Measurements from ENCODE around the gene MUC15.

MUC15 gene

DNA sequence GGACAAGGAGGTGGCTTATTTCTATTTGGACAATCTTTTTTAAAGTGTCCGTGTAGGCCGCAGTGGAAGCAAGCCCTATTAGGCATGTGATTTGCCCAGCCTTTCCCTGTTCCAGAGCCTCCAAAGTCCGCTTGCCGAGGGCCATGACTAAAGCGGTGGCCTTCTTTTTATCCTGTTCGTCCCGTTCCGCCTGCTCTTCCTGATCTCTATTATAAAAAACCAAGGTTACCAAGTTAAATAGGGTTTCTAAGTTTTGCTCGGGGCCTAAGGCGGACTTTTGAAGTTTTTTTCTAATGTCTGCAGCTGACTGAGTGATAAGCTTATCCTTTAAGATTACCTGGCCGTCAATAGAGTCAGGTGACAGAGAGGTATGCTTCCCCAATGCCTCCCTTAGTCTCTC lies 21.6 kb upstream of the MUC15 start:
- TF ChIP-seq POLR2A (IDR thresholded peaks at IDR 0.05; ENCODE audit: low read depth, low read length) (no peak), TAF1 (IDR thresholded peaks at IDR 0.05; ENCODE audit: borderline replicate concordance, low read depth, low read length) (no peak), POLR2AphosphoS5 (IDR thresholded peaks at IDR 0.05; ENCODE audit: low read depth, low read length) (no peak)
- FAIRE-seq = no peak
- DNase-seq (ENCODE audit: insufficient read length) = no peak

DNA sequence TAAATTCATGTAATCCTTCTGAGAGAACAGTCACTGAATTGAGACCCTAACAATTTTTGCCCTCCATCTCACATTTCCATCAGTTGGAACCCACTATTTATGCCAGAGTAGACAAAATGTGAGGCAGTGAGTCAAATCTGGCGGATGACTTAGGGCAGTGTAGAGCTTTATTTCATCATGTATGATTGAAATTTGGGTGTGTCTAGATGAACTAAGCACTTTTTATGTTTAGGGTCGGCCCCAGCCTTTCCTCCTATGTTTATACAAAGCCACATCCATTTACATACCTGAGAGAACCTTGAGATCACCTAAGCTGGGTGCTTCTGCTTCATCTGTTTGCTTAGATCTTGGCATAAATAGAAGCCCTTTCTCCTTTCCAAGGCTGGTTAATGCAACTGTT lies 15.0 kb upstream of the MUC15 start:
- no peak for DNase-seq (ENCODE audit: insufficient read length)
- FAIRE-seq = peak; percentile 40
- no peak for TF ChIP-seq POLR2AphosphoS5 (IDR thresholded peaks at IDR 0.05; ENCODE audit: low read depth, low read length)
- no peak for TF ChIP-seq POLR2A (IDR thresholded peaks at IDR 0.05; ENCODE audit: low read depth, low read length)
- TF ChIP-seq TAF1 (IDR thresholded peaks at IDR 0.05; ENCODE audit: borderline replicate concordance, low read depth, low read length) = no peak

DNA sequence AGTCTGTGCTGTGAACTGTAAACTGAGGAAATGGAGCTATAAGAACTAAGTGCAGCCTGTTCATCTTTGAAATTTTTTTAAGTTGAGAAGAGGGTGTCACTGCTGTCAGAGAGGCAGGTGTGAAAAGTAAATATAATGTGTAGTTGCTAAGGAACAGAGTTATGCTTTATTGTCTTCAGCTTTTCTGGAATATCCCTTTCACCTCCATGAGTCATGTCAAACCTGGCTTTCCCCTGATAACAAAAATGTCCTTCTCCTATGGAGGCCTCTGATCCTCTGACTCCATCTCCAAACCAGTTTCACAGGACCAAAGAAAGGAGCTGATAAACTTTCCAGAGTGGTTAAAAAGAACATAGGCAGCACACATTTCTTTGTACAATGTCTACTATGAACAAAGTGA lies 12.8 kb upstream of the MUC15 start:
- FAIRE-seq = no peak
- TF ChIP-seq TAF1 (IDR thresholded peaks at IDR 0.05; ENCODE audit: borderline replicate concordance, low read depth, low read length) (no peak), POLR2AphosphoS5 (IDR thresholded peaks at IDR 0.05; ENCODE audit: low read depth, low read length) (no peak), POLR2A (IDR thresholded peaks at IDR 0.05; ENCODE audit: low read depth, low read length) (no peak)
- DNase-seq (ENCODE audit: insufficient read length) = no peak

DNA sequence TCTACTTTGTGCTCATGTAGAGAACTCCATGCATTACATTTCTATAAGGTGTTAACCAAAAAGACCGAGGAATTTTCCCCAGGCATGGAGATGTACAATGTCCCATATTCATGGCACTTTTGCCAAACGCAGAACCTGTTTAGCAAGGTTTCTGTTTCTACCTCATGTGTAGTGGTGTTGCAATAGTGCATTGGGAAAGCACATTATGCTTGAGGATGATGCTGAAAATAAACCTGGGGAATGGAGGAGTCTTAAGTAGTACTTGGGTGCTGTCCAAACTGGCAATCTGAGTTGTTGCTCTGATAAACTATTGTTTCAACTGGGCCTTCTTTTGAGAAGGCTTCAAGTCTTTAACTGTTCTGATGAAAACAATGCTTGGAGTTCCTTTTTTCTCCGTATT lies 11.5 kb upstream of the MUC15 start:
- TF ChIP-seq POLR2AphosphoS5 (IDR thresholded peaks at IDR 0.05; ENCODE audit: low read depth, low read length) (no peak), TAF1 (IDR thresholded peaks at IDR 0.05; ENCODE audit: borderline replicate concordance, low read depth, low read length) (no peak), POLR2A (IDR thresholded peaks at IDR 0.05; ENCODE audit: low read depth, low read length) (no peak)
- DNase-seq (ENCODE audit: insufficient read length) (no peak), FAIRE-seq (no peak)

DNA sequence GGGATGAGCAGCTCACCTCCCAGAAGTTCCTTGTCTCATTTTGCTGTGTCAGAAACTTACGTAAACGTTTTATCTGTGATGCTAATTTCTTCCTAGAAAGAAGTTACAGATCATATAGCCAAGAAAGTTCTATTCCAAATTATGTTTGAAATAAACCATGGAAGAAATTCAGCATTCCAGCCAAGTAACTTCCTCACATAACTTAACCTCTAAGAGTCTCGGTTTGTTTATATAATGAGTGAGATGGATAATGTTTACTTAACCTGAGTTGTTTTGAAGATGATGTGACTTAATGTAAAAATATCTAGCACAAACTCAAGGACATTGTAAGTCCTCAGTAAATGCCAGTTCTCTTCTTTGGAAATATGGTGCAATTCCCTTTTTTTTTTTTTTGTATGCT lies 8.9 kb upstream of the MUC15 start:
- no peak for DNase-seq (ENCODE audit: insufficient read length)
- no peak for FAIRE-seq
- no peak for TF ChIP-seq POLR2A (IDR thresholded peaks at IDR 0.05; ENCODE audit: low read depth, low read length)
- TF ChIP-seq TAF1 (IDR thresholded peaks at IDR 0.05; ENCODE audit: borderline replicate concordance, low read depth, low read length) = no peak
- TF ChIP-seq POLR2AphosphoS5 (IDR thresholded peaks at IDR 0.05; ENCODE audit: low read depth, low read length) = no peak

DNA sequence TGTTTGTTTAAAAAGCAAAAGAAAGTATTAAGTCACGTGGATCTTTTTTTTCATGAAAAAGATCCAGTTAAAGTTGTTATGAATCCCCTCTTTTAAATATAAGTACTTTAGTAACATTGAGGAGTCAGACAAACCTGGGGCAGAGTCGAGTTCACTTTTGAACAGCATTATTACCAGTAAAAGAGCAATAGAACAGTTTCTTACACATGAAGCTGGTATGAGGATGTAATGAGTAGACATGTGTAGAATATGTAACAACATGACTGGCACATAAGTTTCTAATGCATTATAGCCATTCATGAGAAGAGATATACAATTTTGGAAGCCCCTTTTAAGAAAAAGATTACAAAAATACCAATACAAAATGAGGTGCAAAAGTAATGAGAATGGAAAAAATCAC lies 7.6 kb upstream of the MUC15 start:
- no peak for FAIRE-seq

DNA sequence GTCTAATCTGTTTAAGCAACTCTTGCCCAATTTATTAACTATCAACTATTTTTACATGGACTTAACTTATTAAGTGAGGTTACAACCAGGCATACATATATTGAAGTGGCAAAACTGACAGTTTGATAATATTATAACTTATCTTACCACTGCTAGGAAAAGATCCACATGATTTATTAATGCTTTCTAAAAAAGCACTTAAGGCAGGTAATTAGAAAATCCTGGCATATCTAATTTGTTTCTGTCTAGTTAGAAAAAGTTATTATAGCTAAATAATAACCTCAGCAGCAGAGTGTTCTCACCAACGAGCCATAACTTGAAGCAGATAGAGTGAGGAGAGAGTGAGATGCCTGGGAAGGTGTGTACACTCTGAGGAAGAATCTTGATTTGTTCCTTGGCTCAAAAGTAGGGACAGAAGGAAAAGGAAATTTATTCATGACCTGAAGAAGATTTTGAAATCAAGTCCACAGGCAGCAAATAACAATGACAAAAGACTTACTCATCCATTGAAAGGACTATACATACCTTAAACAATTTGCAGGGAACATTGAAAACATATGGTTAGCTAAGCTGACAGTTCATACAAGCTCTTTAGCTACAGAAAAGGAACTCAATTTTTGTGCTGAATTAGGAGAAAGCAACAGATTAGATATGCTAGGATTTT lies 7.1 kb upstream of the MUC15 start:
- DNase-seq (ENCODE audit: insufficient read length) (no peak), FAIRE-seq (no peak)
- TF ChIP-seq POLR2AphosphoS5 (IDR thresholded peaks at IDR 0.05; ENCODE audit: low read depth, low read length) = no peak
- no peak for TF ChIP-seq TAF1 (IDR thresholded peaks at IDR 0.05; ENCODE audit: borderline replicate concordance, low read depth, low read length)
- TF ChIP-seq POLR2A (IDR thresholded peaks at IDR 0.05; ENCODE audit: low read depth, low read length) = no peak

More for the DNA sequence above, 7.6 kb upstream of the MUC15 start:
- TF ChIP-seq TAF1 (IDR thresholded peaks at IDR 0.05; ENCODE audit: borderline replicate concordance, low read depth, low read length) (no peak), POLR2A (IDR thresholded peaks at IDR 0.05; ENCODE audit: low read depth, low read length) (no peak), POLR2AphosphoS5 (IDR thresholded peaks at IDR 0.05; ENCODE audit: low read depth, low read length) (no peak)
- DNase-seq (ENCODE audit: insufficient read length) = no peak

DNA sequence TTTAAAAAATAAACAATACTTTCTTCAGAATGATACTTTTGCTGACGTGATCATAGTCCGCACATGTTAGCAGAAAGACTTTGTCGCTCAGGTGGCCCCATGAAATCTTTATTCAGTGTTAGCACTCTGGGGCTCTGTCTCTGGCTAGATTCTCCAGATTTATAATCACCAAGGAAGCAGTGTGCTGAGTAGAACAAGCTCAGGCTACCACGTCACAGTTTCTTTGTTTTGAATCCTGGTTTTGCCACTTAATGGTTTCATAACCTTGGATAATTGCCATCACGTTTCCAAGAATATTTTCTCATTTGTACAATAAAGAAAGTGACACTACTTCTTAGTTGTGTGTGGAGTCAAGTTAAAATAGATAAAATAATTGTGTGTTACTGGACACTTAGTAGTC lies 3.9 kb upstream of the MUC15 start:
- TF ChIP-seq POLR2A (IDR thresholded peaks at IDR 0.05; ENCODE audit: low read depth, low read length) (no peak), TAF1 (IDR thresholded peaks at IDR 0.05; ENCODE audit: borderline replicate concordance, low read depth, low read length) (no peak), POLR2AphosphoS5 (IDR thresholded peaks at IDR 0.05; ENCODE audit: low read depth, low read length) (no peak)
- DNase-seq (ENCODE audit: insufficient read length) (no peak), FAIRE-seq (no peak)

DNA sequence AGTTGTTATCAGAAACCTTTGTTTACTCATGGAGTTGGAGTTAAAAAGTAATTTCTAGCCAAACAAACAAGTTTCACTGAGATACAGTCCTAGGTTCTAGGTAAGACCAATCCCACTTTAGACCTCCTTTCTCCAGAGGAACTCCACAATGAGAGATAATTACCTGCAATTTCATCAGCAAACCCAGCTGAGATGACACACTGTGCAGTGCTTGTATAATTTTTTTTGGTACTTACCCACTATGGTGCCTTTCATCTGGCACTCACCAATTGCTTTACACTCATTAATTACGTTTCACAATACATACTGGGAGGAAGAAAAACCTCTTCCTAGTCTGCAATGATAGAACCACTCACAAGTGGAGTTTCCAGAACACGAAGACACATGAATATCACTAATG lies 1.8 kb upstream of the MUC15 start:
- TF ChIP-seq POLR2A (IDR thresholded peaks at IDR 0.05; ENCODE audit: low read depth, low read length) (no peak), POLR2AphosphoS5 (IDR thresholded peaks at IDR 0.05; ENCODE audit: low read depth, low read length) (no peak), TAF1 (IDR thresholded peaks at IDR 0.05; ENCODE audit: borderline replicate concordance, low read depth, low read length) (no peak)
- FAIRE-seq = peak; percentile 60

DNA sequence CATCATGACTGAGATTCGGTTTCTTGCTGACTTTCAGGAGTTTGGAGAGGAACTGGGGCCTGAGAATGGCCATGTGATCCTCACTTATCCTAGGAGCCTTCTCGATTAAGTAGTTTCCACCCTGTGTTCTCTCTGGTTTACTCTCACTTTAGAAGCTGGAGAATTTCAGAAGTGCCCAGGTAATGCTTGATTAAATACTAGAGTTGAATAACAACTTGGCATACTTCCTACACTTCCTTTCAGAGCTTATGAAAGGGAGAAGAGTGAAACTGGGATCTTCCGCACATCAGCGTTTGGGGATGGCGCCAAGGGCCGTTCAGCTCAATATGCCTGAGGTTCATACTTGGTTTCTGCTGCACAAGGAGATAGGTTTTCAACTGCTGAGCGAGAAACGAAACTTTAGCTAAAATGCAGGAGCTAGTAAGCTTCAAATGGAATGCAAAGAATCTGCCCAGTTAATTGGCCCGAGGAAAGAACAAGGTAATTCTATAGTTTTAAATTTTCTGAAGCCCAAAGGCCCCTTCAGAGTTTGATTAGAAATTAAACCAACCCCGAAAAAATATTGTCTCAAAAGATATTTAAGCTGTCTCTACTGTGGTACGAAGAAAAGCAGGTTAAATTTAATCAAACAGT lies 823 bp upstream of the MUC15 start:
- FAIRE-seq = no peak
- DNase-seq (ENCODE audit: insufficient read length) = no peak
- TF ChIP-seq POLR2AphosphoS5 (IDR thresholded peaks at IDR 0.05; ENCODE audit: low read depth, low read length) (no peak), POLR2A (IDR thresholded peaks at IDR 0.05; ENCODE audit: low read depth, low read length) (no peak), TAF1 (IDR thresholded peaks at IDR 0.05; ENCODE audit: borderline replicate concordance, low read depth, low read length) (no peak)

More for the DNA sequence above, 1.8 kb upstream of the MUC15 start:
- DNase-seq (ENCODE audit: insufficient read length) = no peak

DNA sequence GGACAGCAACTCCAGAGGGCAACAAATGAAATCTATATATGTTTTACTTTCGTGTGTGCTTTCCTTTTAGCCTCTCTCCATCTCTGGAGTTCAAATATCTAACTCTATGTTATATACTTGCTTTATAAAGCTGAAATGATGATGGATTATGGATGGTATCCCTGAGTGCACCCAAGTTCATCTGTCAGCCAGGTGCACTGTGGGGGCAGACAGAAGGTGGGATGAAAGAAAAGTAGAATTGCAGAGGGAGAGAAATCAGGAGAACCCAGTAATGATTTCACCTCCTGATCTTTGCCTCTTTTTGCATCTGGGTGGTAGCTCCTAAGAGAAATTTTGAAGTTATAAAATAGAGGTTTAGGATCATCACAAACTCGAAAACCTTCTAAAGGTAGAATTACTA lies 2.4 kb downstream of the MUC15 start:
- DNase-seq (ENCODE audit: insufficient read length) (no peak), FAIRE-seq (no peak)
- TF ChIP-seq POLR2A (IDR thresholded peaks at IDR 0.05; ENCODE audit: low read depth, low read length) = no peak
- TF ChIP-seq POLR2AphosphoS5 (IDR thresholded peaks at IDR 0.05; ENCODE audit: low read depth, low read length) = no peak
- TF ChIP-seq TAF1 (IDR thresholded peaks at IDR 0.05; ENCODE audit: borderline replicate concordance, low read depth, low read length) = no peak

DNA sequence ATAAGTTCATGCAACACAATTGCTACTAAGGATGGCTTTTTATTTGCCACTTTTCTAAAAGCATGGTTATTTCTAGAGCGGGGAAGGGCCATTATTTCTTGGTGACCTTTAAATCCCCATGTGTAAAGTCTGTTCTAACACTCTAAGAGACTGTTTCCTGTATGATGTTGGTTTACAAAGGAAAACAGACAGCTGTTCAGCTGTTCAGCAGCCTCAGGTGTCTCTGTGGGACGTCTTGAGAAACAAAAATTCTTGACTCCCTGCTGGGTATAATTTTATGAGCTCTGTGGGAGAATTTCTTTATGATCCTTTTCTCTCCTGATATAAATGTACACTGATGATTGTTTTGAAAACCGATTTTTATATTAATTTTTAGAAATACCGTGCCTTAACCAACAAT lies 13.9 kb downstream of the MUC15 start:
- FAIRE-seq (peak; percentile 75), DNase-seq (ENCODE audit: insufficient read length) (no peak)
- no peak for TF ChIP-seq TAF1 (IDR thresholded peaks at IDR 0.05; ENCODE audit: borderline replicate concordance, low read depth, low read length)
- TF ChIP-seq POLR2A (IDR thresholded peaks at IDR 0.05; ENCODE audit: low read depth, low read length) = no peak
- no peak for TF ChIP-seq POLR2AphosphoS5 (IDR thresholded peaks at IDR 0.05; ENCODE audit: low read depth, low read length)
